GM18505 (cell line): Measurements from ENCODE around the gene MAGI2.
"Not testable (repeated sequence)": the region's sequence is repeated elsewhere in the genome, so short reads cannot be mapped to it uniquely, and the experiment has no call there.

Experiments
- ATAC-seq: cut with Tn5 transposase; IDR thresholded peaks from one replicate; pipeline ENCODE4 v1.9.1; 2021; ENCODE audit not compliant: unreplicated experiment
- POLR2A ChIP-seq: IDR thresholded peaks from 4 replicates; pipeline ENCODE4 v1.6.1; 2011; ENCODE audit warnings: borderline replicate concordance; ENCODE audit not compliant: insufficient read depth, insufficient read length; ENCODE audit errors: extremely low read depth

Gene MAGI2

DNA sequence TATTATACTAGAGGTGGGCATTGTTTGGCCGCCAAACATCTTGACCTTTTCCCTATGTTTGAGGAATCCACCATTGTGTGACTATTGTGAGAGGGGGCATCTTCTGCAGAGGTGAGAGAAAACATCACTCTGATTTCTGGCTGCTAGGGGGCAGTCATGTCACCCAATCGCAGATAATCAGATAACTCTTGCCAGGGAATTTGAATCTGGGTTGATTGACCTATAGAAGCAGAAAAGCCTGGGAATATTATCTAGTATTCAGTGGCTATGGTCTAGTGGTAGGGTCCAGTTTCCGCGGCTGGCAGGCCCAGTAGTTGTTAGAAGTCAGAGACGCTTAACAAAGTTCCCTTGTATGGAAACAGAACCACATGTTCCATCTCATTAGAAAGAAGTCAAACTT is 846.4 kb downstream of the MAGI2 start:
- ATAC-seq, result no peak
- no peak for TF ChIP-seq POLR2A

DNA sequence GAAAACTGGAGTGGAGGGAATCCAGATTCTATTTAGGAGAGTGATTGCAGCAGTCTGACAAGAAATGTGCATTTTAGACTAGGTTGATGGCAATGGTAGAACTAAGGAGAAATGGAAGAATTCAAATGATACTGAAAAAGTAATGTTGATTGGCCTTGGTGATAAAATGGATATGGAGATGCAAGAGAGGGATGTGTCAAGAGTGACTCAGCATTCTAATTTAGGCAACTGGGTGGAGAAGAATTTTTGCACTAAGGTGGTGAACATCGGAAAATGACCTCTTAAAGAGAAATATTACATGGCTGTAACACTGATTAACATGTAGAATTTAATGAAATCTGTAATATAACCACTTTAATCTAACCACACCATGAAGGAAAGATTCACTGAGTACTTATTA is 848.3 kb downstream of the MAGI2 start:
- no peak for ATAC-seq
- no peak for TF ChIP-seq POLR2A

DNA sequence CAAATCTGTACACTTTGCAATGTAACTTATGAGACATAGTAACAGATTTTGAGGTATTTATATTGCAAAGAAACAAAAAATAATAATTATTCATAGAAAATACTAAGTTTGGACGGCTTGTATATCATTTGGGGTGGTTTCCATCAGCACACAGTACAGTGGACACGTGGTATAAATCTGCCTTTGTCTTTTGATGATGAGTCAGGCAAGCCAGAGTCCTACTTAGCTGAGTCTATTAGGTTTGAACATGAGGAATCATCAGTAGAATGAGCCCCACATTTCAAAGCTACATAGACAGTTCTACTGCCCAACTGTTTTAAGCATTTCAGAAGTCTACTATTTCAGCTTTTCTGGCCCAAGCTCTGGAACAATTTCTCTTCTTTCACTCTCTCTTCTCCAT is 851.7 kb downstream of the MAGI2 start:
- no peak for ATAC-seq

DNA sequence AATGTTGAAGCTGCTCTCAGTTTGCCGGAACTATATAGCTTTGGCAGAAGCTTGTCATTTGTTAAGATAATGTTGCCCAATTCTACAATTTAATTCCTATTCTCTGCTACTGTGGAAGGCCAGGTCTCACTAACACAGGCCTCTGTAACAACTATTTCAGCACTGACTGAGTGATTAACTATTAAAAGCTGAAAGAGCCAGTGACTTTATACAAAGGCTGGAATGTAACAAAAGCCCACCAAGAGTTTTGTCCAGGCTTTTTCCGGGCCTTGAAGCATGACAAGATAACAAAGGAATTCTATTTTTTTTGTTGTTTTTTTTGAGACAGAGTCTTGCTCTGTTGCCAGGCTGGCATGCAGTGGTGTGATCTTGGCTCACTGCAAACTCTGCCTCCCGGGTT is 859.3 kb downstream of the MAGI2 start:
- TF ChIP-seq POLR2A, result no peak
- no peak for ATAC-seq

More for the DNA sequence above, 851.7 kb downstream of the MAGI2 start:
- TF ChIP-seq POLR2A, result no peak

DNA sequence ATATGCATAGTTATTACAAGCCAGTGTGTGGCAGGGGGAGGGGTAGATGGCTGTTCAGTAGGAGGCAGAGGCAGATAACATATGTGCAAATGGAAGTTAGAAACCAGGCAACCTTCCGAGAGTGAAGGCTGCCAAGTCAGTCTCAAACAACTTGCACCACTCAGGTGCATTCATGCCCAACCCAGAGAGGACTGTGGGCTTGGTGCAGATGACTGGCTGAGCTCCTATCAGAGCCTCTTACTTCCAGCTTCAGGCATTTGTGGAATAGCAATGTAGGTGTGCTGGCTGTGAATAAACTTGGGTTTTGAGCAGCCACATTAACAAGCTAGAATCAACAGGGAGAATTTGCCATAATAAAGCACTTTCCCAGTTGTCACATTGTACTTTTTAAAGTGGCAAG is 865.1 kb downstream of the MAGI2 start:
- TF ChIP-seq POLR2A, result no peak
- no peak for ATAC-seq

DNA sequence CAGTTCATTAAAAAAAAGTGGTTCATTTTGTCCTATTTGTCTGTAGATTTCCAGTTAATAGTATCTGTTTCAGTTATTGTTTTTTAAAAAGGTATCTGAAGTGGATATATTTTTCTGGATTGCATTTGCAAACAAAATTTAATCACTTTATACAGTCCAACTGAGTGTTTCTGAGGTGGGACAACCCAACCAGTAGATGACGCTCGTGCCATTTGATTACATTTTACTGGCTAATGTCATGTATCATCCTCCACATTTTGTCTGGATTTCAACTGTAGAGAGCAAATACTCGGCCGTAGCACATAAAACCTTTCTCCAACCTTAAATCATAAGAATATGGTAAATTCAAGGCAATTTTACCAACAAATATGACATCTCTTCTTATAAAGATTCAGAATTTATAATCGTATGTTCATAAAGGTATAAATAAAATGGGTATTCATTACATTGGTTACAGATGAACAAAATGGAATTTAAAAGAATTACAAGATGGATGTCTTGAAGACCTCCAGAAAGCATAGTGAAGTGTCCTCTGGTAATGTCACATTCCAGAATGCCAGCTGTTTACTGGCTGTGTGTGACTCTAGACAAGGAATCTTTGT is 865.9 kb downstream of the MAGI2 start:
- TF ChIP-seq POLR2A, result no peak
- ATAC-seq, result no peak

DNA sequence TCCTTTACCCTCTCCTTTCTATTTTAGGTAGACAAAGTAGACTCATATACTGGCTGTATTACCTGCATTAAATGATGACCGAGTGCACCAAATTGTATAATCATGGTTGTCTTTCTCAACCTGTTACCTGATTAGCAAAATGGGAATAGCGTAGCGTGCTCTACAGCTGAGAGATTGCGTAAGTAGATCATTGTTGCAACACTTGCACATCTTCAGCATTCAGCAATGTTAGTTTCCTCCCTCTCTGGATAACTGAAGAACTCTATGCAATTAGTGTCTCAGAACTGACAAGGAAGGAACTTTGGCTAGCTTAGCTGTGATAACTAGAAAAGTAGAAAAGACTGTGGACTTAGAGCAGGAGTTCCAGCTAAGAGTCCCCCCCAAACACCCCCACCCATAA is 867.5 kb downstream of the MAGI2 start:
- no peak for ATAC-seq
- no peak for TF ChIP-seq POLR2A

DNA sequence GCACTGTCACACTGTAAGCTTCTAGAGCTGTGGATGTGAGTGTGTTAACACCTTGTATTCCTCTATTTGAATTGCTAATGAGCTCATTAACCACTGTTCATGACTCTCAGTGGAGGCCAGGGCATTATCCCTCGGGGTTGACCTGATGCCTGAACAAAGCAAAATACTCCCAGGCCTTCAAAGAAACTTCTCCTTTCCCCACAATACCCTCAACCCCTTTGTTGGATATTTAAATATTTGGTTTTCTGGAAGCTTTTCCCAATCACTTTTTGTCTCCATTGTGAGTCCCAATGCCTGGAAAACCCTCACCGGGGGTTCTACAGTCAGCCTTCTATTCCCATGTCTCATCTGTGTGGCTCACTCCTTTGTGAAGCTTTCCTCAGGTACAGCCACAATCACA is 874.8 kb downstream of the MAGI2 start:
- no peak for ATAC-seq
- no peak for TF ChIP-seq POLR2A

DNA sequence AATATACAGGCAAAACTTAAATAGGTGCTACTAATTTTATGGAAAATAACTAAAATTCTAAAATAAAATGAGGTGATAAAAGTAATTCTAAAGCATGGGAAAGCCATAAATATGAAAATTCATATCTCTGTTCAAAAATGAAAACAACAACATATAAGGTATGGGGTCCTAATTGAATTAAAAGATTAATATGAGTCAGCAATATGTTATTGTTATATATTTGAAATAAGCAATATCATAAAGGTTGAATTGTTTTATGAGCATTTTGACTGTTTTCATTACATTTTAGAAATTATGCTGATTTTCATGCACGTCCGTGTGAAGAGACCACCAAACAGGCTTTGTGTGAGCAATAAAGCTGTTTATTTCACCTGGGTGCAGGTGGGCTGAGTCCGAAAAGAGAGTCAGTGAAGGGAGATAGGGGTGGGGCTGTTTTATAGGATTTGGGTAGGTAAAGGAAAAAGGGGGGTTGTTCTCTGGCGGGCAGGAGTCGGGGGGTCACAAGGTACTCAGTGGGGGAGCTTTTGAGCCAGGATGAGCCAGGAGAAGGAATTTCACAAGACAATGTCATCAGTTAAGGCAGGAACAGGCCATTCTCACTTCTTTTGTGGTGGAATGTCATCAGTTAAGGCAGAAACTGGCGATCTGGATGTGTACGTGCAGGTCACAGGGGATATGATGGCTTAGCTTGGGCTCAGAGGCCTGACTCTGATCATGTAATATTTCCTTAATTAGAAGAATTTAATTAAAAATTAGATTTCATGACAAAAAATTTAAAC is 876.1 kb downstream of the MAGI2 start:
- not testable (repeated sequence) for ATAC-seq

DNA sequence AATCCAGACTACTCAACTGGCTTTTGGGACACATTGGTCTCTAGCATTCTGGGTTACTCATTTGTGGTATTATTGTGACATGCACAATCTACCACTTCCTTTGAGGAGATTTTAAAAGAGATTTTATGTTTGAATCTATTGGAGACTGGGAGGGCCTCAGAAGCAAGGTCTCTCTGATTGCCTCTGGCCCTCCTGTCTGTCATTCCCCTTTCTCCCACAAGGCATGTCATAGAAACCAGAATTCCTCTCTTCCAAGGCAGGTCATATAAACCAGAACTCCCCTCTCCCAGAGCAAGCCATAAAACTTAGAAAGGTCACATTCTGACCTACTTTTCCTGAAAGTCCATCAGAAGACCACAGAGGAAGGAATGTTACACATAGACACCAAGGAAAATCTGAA is 877.2 kb downstream of the MAGI2 start:
- ATAC-seq, result no peak

DNA sequence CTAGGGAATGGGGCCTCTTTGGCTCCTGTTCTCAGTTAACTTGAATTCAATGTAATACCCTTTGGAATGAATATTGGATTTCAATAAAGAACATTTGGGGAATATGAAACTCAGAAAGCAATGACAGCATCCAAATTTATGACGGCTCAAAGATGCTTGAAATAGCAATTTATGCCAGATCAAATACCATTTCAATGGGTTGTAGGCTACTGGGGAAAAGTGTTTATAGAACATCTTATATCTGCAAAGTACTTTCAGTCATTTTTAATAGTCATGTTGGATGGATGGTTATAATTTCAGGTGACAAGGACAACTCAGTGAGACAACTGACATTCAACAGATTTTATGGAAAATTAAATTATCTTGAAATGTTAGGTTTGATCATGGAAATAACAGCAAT is 882.2 kb downstream of the MAGI2 start:
- ATAC-seq, result no peak
- no peak for TF ChIP-seq POLR2A

More for the DNA sequence above, 877.2 kb downstream of the MAGI2 start:
- TF ChIP-seq POLR2A, result no peak

DNA sequence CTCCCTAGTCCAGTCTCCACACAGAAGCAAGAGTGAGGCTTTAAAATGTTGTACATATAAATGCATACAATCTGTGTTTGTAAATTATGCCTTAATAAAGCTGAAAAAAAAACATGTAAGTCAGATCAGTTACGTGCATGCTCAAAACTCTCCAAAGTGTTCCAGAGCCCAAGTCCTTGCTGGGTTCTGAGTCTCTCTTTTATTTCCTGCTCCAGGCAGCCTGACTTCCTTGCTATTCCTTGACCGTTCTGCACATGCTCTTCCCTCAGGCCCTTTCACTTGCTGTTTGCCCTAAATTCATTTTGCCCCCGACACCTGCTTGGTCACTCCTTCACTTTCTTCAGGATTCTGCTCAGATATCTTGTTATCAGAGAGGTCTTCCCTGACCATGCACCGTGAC is 884.8 kb downstream of the MAGI2 start:
- ATAC-seq, result no peak
- TF ChIP-seq POLR2A, result no peak

DNA sequence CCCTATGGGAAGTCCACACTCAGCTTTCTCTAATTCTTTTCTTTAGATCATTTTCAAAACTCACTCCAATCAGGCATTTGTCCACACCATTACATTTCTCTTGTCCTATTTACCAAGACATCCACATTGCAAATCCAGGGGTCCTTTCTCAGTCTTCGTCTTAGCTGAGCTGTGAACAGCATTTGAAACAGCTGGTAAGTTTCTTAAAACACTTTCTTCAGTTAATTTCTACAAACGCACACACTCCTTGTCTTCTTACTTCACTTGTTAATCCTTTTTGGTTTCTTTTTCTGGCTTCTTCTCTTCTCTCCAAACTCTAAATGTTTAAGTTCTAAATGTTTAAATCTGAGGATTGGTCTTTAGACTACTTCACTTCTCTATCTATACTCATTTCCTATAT is 885.6 kb downstream of the MAGI2 start:
- no peak for ATAC-seq
- TF ChIP-seq POLR2A, result no peak

DNA sequence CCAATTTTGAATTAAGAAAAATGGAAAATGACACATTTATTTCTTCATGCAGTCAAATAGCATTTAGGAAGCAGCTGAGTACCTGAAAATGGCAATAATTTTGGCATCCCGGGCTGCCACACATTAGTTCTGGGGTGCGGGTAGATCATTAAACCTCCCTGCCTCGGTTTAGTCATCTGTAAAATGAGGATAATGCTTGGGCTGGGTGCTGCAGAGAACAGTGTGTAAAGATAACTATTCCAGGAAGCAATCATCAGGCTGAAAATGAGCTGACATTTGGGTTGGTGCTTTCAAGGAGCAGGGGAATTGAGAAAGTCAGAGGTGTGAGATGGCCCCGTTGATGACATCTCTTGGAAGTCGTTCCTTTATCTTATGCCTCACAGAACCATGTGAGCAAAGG is 887.7 kb downstream of the MAGI2 start:
- TF ChIP-seq POLR2A, result no peak
- ATAC-seq, result no peak
